BE2C (cell line): Measurements from ENCODE around the gene SHCBP1L.
A peak's percentile ranks its signal among the peaks of the same experiment; 100 is the strongest.
"Not testable (repeated sequence)": the region's sequence is repeated elsewhere in the genome, so short reads cannot be mapped to it uniquely, and the experiment has no call there.

ENCODE experiments used
- DNase-seq: peaks from one replicate; pipeline ENCODE4 v3.0.0-alpha.2; 2020
- H3K27me3 ChIP-seq: fragments of 250-450 bp; sonication (Bioruptor Pico); 2 replicates; pipeline ENCODE4 v1.5.1; 2020; ENCODE audit warnings: mild to moderate bottlenecking
- H3K36me3 ChIP-seq: fragments of 250-450 bp; sonication (Bioruptor Pico); 2 replicates; pipeline ENCODE4 v1.5.1; 2020; ENCODE audit warnings: mild to moderate bottlenecking
- H3K4me1 ChIP-seq: fragments of 250-450 bp; sonication (Bioruptor Pico); 2 replicates; pipeline ENCODE4 v1.5.1; 2020
- H3K4me3 ChIP-seq: 2 replicates; pipeline ENCODE4 v1.5.1; 2011; ENCODE audit warnings: low read depth, low read length
- H3K9me3 ChIP-seq: fragments of 250-450 bp; sonication (Bioruptor Pico); 2 replicates; pipeline ENCODE4 v1.5.1; 2020
- CTCF ChIP-seq: IDR thresholded peaks from 2 replicates; pipeline ENCODE4 v1.5.1; 2012; ENCODE audit warnings: mild to moderate bottlenecking, low read depth, low read length

Gene SHCBP1L

GRCh38 chr1:182913401-182913800 is 39.6 kb downstream of the SHCBP1L start:
- Histone ChIP-seq H3K4me1 (peaks cover 8% of the 10 kb centered on the region), H3K4me3 (no peak overlapping the region), H3K9me3 (no peaks in the 10 kb centered on the region), H3K27me3 (no peaks in the 10 kb centered on the region), H3K36me3 (no peaks in the 10 kb centered on the region)
- no peak for TF ChIP-seq CTCF
- DNase-seq, result no peak

DNA sequence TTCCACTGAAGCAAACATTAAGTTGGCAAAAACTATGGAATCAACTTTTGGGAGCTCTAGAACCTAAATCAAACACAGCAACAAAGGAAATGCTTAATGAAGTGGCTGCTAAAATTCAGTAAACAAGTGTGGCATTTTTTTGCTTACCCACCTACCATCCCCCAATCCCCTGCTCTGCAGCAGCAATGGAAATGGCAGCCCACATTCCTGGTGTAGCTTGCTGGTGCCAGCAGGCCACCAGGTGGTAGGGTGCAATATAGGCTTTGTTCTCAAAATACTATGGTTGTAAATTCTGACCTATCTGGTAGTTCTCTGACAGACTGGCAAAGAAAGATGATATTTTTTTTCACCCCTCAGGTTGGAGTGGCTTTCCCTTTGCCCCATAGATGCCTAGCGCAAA is 42.8 kb downstream of the SHCBP1L start:
- DNase-seq, result peak; percentile 14
- no peak overlapping the region for H3K4me3 ChIP-seq
- no peaks in the 10 kb centered on the region for H3K36me3 ChIP-seq
- peaks cover 8% of the 10 kb centered on the region; the same call in 1 of the 2 replicates for H3K4me1 ChIP-seq
- H3K9me3 ChIP-seq, result no peaks in the 10 kb centered on the region
- TF ChIP-seq CTCF, result peak; percentile 40; the same call in 1 of the 2 replicates
- no peaks in the 10 kb centered on the region for H3K27me3 ChIP-seq

GRCh38 chr1:182909578-182909977 is 43.4 kb downstream of the SHCBP1L start:
- TF ChIP-seq CTCF, result no peak
- no peaks in the 10 kb centered on the region for H3K27me3 ChIP-seq
- H3K4me1 ChIP-seq, result peaks cover 8% of the 10 kb centered on the region; the same call in 1 of the 2 replicates
- H3K9me3 ChIP-seq, result no peaks in the 10 kb centered on the region
- no peaks in the 10 kb centered on the region for H3K36me3 ChIP-seq
- no peak overlapping the region; the same call in 1 of the 2 replicates for H3K4me3 ChIP-seq
- peak; percentile 26 for DNase-seq

- Histone ChIP-seq H3K9me3 (no peaks in the 10 kb centered on the region), H3K27me3 (no peaks in the 10 kb centered on the region), H3K4me3 (no peak overlapping the region), H3K4me1 (peaks cover 8% of the 10 kb centered on the region; the same call in 1 of the 2 replicates), H3K36me3 (no peaks in the 10 kb centered on the region)
- DNase-seq, result no peak
- TF ChIP-seq CTCF, result no peak
These were observed 47.6 kb downstream of the SHCBP1L start for GRCh38 chr1:182905321-182905720.

DNA sequence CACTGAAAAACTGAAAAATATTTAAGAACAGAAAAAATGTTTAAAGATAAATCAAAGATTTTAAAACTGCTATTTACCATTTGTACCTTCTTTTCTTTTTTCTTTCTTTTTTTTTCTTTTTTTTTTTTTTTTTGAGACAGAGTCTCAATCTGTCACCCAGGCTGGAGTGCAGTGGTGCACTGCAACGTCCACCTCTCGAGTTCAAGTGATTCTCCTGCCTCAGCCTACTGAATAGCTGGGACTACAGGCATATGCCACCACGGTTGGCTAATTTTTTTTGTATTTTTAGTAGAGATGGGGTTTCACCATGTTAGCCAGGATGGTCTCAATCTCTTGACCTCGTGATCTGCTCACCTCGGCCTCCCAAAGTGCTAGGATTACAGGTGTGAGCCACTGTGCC is 51.0 kb downstream of the SHCBP1L start:
- not testable (repeated sequence) for H3K27me3 ChIP-seq, H3K4me1 ChIP-seq, H3K36me3 ChIP-seq, H3K4me3 ChIP-seq, H3K9me3 ChIP-seq, DNase-seq

GRCh38 chr1:182897696-182898095 is 55.3 kb downstream of the SHCBP1L start:
- TF ChIP-seq CTCF, result no peak
- Histone ChIP-seq H3K27me3 (no peaks in the 10 kb centered on the region), H3K4me1 (no peaks in the 10 kb centered on the region), H3K36me3 (no peaks in the 10 kb centered on the region), H3K4me3 (no peak overlapping the region), H3K9me3 (no peaks in the 10 kb centered on the region)
- no peak for DNase-seq

DNA sequence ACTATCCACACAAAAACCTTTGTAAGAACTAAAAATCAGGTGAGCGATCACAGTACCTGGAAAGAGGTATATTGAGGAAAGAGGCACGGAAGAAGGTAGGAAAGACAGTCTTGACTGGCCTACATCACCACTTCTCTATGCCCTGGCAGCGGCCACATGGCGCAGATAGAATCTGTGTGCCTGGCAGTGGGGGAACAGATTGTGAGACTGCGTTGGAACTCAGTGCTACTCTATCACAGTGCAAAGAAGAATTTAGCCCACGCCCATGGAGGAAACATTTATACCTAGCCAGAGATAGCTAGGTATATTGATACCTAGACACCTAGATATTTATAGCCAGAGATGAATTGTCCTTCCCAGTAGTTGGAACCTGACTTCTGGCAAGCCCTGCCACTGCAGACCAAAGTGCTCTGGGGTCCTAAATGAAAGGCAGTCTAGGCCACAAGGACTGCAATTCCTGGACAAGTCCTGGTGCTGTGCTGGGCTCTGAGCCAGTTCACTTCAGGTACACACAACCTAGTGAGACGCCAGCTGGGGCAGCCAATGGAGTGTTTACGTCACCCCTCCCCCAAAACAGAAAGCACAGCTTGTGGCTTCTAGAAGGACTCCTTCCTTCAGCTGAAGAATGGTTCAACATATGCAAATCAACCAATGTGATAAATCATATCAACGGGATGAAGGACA is 61.9 kb downstream of the SHCBP1L start:
- no peak for TF ChIP-seq CTCF
- H3K36me3 ChIP-seq, result peaks cover 41% of the 10 kb centered on the region
- no peak for DNase-seq

More for the DNA sequence above, 61.9 kb downstream of the SHCBP1L start:
- no peaks in the 10 kb centered on the region for H3K9me3 ChIP-seq
- no peak overlapping the region for H3K4me3 ChIP-seq
- H3K4me1 ChIP-seq, result no peaks in the 10 kb centered on the region
- H3K27me3 ChIP-seq, result no peaks in the 10 kb centered on the region
